IMR-90 (cell line): ENCODE measurements around the gene PRAMEF26. TPM values are rescaled to one million over a fixed set of nuclear protein-coding genes. Genes with fewer than 3 reads are reported as not detected.
"Not testable (repeated sequence)": the region's sequence is repeated elsewhere in the genome, so short reads cannot be mapped to it uniquely, and the experiment has no call there.

Experiments used
- ATAC-seq: fragments of 200-7000 bp; cut with Tn5 transposase; 2 replicates; pipeline ENCODE4 v1.9.1; 2020; ENCODE audit warnings: low read depth, mild to moderate bottlenecking, moderate library complexity
- BruUV-seq: library from RNA; stranded (reverse); fragments of 400-500 nt; replicated peaks from 2 replicates; lab custom pipeline; 2021; lab: Mats Ljungman, UMichigan
- CTCF ChIA-PET: fragments of 300-600 bp; formaldehyde crosslinking; extraction: SDS; loops from one replicate; lab custom pipeline; 2021; ENCODE audit warnings: antibody characterized with exemption; lab: Yijun Ruan, JAX
- POLR2A ChIA-PET: fragments of 300-600 bp; sonication (Branson Sonifier 250); formaldehyde crosslinking; loops from one replicate; lab custom pipeline; 2022; ENCODE audit warnings: antibody characterized with exemption; ENCODE audit not compliant: unreplicated experiment; lab: Charles Lee
- DNase-seq: peaks from one replicate; pipeline ENCODE4 v3.0.0; 2013
- H2AFZ ChIP-seq: replicated peaks from 2 replicates; pipeline ENCODE3; 2013; ENCODE audit warnings: low read length, mild to moderate bottlenecking; ENCODE audit not compliant: poor library complexity
- H2AK5ac ChIP-seq: 2 replicates; pipeline ENCODE4 v1.6.1; 2013; ENCODE audit warnings: low read depth, low read length, inconsistent platforms
- H2AK9ac ChIP-seq: replicated peaks from 2 replicates; pipeline ENCODE3; 2013; ENCODE audit warnings: mild to moderate bottlenecking, low read depth, low read length, moderate library complexity; ENCODE audit not compliant: poor library complexity
- H2BK120ac ChIP-seq: 2 replicates; pipeline ENCODE4 v1.6.1; 2013; ENCODE audit warnings: low read depth, low read length, inconsistent platforms
- H2BK15ac ChIP-seq: 3 replicates; pipeline ENCODE4 v1.6.1; 2013; ENCODE audit warnings: low read depth, low read length, inconsistent platforms
- H2BK20ac ChIP-seq: 2 replicates; pipeline ENCODE4 v1.6.1; 2013; ENCODE audit warnings: low read depth, mild to moderate bottlenecking, inconsistent platforms, low read length, moderate library complexity
- H2BK5ac ChIP-seq: 2 replicates; pipeline ENCODE4 v1.6.1; 2013; ENCODE audit warnings: mild to moderate bottlenecking, low read depth, low read length, inconsistent platforms; ENCODE audit not compliant: poor library complexity, severe bottlenecking
- H3K14ac ChIP-seq: replicated peaks from 2 replicates; pipeline ENCODE4 v1.6.1; 2013; ENCODE audit warnings: low read depth, low read length, inconsistent platforms
- H3K18ac ChIP-seq: 2 replicates; pipeline ENCODE4 v1.6.1; 2013; ENCODE audit warnings: low read depth, low read length, control low read depth
- H3K23ac ChIP-seq: 2 replicates; pipeline ENCODE4 v1.6.1; 2013; ENCODE audit warnings: low read depth, low read length, inconsistent platforms
- H3K27ac ChIP-seq: 2 replicates; pipeline ENCODE4 v1.5.1; 2013; ENCODE audit warnings: mild to moderate bottlenecking, control low read depth, low read length; ENCODE audit not compliant: insufficient read depth
- H3K27me3 ChIP-seq: 2 replicates; pipeline ENCODE4 v1.6.1; 2013; ENCODE audit warnings: low read length; ENCODE audit not compliant: control insufficient read depth, insufficient read depth
- H3K36me3 ChIP-seq: 2 replicates; pipeline ENCODE4 v1.6.1; 2013; ENCODE audit warnings: low read length, mixed read lengths; ENCODE audit not compliant: control insufficient read depth, insufficient read depth
- H3K4ac ChIP-seq: 2 replicates; pipeline ENCODE4 v1.6.1; 2013; ENCODE audit warnings: low read depth, low read length, inconsistent platforms
- H3K4me1 ChIP-seq: 2 replicates; pipeline ENCODE4 v1.6.1; 2013; ENCODE audit warnings: low read length, mixed read lengths; ENCODE audit not compliant: control insufficient read depth, insufficient read depth
- H3K4me2 ChIP-seq: 2 replicates; pipeline ENCODE4 v1.6.1; 2013; ENCODE audit warnings: low read depth, mild to moderate bottlenecking, control low read depth, low read length, moderate library complexity
- H3K4me3 ChIP-seq: 2 replicates; pipeline ENCODE4 v1.5.1; 2013; ENCODE audit warnings: low read depth, mild to moderate bottlenecking, control low read depth, low read length, moderate library complexity; ENCODE audit not compliant: insufficient read depth
- H3K56ac ChIP-seq: 2 replicates; pipeline ENCODE4 v1.6.1; 2013; ENCODE audit warnings: low read length, inconsistent platforms; ENCODE audit not compliant: insufficient read depth; ENCODE audit errors: extremely low read depth
- H3K79me1 ChIP-seq, 2 experiments: 2 replicates each; pipeline ENCODE4 v1.6.1; 2013; ENCODE audit warnings: low read length in 2 of 2, inconsistent platforms in 1 of 2, low read depth in 1 of 2
- H3K9ac ChIP-seq: 2 replicates; pipeline ENCODE4 v1.6.1; 2013; ENCODE audit warnings: low read depth, low read length, control low read depth
- H3K9me1 ChIP-seq: 2 replicates; pipeline ENCODE4 v1.6.1; 2013; ENCODE audit warnings: low read length, inconsistent platforms; ENCODE audit not compliant: insufficient read depth
- H3K9me3 ChIP-seq: 2 replicates; pipeline ENCODE4 v1.6.1; 2013; ENCODE audit warnings: low read length; ENCODE audit not compliant: control insufficient read depth, insufficient read depth
- H4K20me1 ChIP-seq: 2 replicates; pipeline ENCODE4 v1.6.1; 2013; ENCODE audit warnings: low read length, inconsistent platforms; ENCODE audit not compliant: insufficient read depth
- H4K5ac ChIP-seq: 2 replicates; pipeline ENCODE4 v1.6.1; 2013; ENCODE audit warnings: mild to moderate bottlenecking, low read depth, low read length, control low read depth
- H4K8ac ChIP-seq, 2 experiments: 2 replicates each; pipeline ENCODE4 v1.6.1; 2013; ENCODE audit warnings: low read depth in 2 of 2, low read length in 2 of 2, control low read depth in 1 of 2, inconsistent platforms in 1 of 2
- H4K91ac ChIP-seq: 2 replicates; pipeline ENCODE4 v1.6.1; 2013; ENCODE audit warnings: low read depth, low read length, inconsistent platforms; ENCODE audit not compliant: insufficient read depth
- WGBS, 2 experiments: methylation state at CpG; one replicate each; pipeline versions ENCODE4 v1.1.5 to v1.1.7; 2013; ENCODE audit warnings: missing lambda C conversion rate in 2 of 2; ENCODE audit not compliant: insufficient read length in 1 of 2; ENCODE audit errors: extremely low coverage in 2 of 2; 5-methylcytosine and 5-hydroxymethylcytosine counted together
- dilution Hi-C: fragments of 300-500 bp; cut with HindIII; formaldehyde crosslinking; loops from one replicate; pipeline ENCODE4 v1.14.3; 2018; ENCODE audit warnings: low sequenced_read_pairs; ENCODE audit not compliant: unreplicated experiment
- in situ Hi-C: fragments of 300-500 bp; cut with MboI; formaldehyde crosslinking; loops from 3 replicates; pipeline ENCODE4 v1.14.3; 2019; ENCODE audit warnings: low sequenced_read_pairs, inconsistent platforms, mixed read lengths
- intact Hi-C: fragments of 100-400 bp; cut with micrococcal nuclease; formaldehyde crosslinking; loops from 2 replicates; pipeline ENCODE4 v1.10.0; 2022
- polyA plus RNA-seq, 3 experiments: library from polyadenylated mRNA; depleted of rRNA; stranded (reverse); fragments of >200 nt; gene quantifications; 2 replicates each; pipeline ENCODE4 v1.2.3, GENCODE V29; 2012; ENCODE audit warnings: low replicate concordance in 1 of 3
- total RNA-seq: library from RNA; depleted of rRNA; stranded (reverse); fragments of >200 nt; gene quantifications from 2 replicates; pipeline ENCODE4 v1.2.3, GENCODE V29; 2012

PRAMEF26 gene
- total and polyA plus RNA-seq, 2 of the 4 experiments (the other 2 are of a cell fraction): not detected

GRCh38 chr1:13171548-13171947 is 15.7 kb upstream of the PRAMEF26 start, which contains the start of gene PRAMEF9:
Gene PRAMEF9, plus strand, starts transcription at chr1:13171848. Its CDS starts 3,433 bp downstream, at chr1:13175281.
- H3K4me1 ChIP-seq, H2AFZ ChIP-seq, H3K4me3 ChIP-seq, H2BK15ac ChIP-seq, H3K36me3 ChIP-seq, H3K56ac ChIP-seq, H3K27me3 ChIP-seq, H4K8ac ChIP-seq, H2AK5ac ChIP-seq, BruUV-seq, H3K9me3 ChIP-seq, H4K5ac ChIP-seq, in situ Hi-C loops, ATAC-seq, CTCF ChIA-PET, intact Hi-C loops, H3K9ac ChIP-seq, H3K79me1 ChIP-seq, dilution Hi-C loops, POLR2A ChIA-PET, H4K91ac ChIP-seq, H2BK20ac ChIP-seq, H3K23ac ChIP-seq, H2BK120ac ChIP-seq, H3K14ac ChIP-seq, H3K4ac ChIP-seq, H3K18ac ChIP-seq, H3K4me2 ChIP-seq, H3K27ac ChIP-seq, H2AK9ac ChIP-seq, H2BK5ac ChIP-seq, H4K20me1 ChIP-seq, DNase-seq, H3K9me1 ChIP-seq: not testable (repeated sequence)
- WGBS, 2 experiments: no CpG with 5 or more reads among the region's 2 CpGs

DNA sequence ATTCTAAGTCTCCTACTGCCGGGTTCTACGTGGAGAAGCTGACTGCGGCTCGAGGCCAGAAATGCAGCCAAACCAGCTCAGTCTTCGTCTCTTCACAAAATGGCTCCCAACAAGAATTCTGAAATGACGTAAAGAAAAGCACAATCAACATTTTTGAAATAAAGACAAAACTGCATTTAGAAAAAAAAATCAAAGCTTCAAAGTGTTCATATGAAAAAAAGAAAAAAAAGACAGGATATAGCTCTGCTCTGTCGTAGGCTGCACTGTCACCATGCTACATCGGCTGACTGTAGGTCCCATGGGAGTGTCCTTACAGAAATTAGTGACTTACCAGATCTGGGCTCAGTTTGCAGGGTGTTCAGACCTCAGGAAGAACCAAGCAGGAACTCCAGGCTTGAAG is 9.7 kb upstream of the PRAMEF26 start, which contains the start of gene HNRNPCL4:
HNRNPCL4 (minus strand) TSS at position 101 of the 400 bp plus-strand sequence. CDS start 164 bp downstream, outside the sequence.
- CTCF ChIA-PET, intact Hi-C loops, H2AFZ ChIP-seq, H3K4me2 ChIP-seq, H3K23ac ChIP-seq, DNase-seq, H3K4ac ChIP-seq, in situ Hi-C loops, H3K79me1 ChIP-seq, H2BK5ac ChIP-seq, H2AK9ac ChIP-seq, H2AK5ac ChIP-seq, H4K5ac ChIP-seq, POLR2A ChIA-PET, H3K27me3 ChIP-seq, H3K18ac ChIP-seq, BruUV-seq, H4K91ac ChIP-seq, H3K9me1 ChIP-seq, ATAC-seq, H3K4me3 ChIP-seq, H2BK120ac ChIP-seq, H3K4me1 ChIP-seq, H3K56ac ChIP-seq, H2BK20ac ChIP-seq, H2BK15ac ChIP-seq, dilution Hi-C loops, H3K9ac ChIP-seq, H3K14ac ChIP-seq, H3K9me3 ChIP-seq, H4K20me1 ChIP-seq, H3K27ac ChIP-seq, H3K36me3 ChIP-seq, H4K8ac ChIP-seq: not testable (repeated sequence)
- WGBS, 2 experiments: no CpG with 5 or more reads among the region's 8 CpGs
